CD8-positive, alpha-beta memory T cell (primary cell): ENCODE data around the gene RINL. TPM values are rescaled to one million over a fixed set of nuclear protein-coding genes. Genes with fewer than 3 reads are reported as not detected.
"Not testable (repeated sequence)": the region's sequence is repeated elsewhere in the genome, so short reads cannot be mapped to it uniquely, and the experiment has no call there.

ENCODE experiments used
- CTCF ChIA-PET: fragments of 350-600 bp; sonication (Branson Sonifier 250); formaldehyde crosslinking; loops from one replicate; lab custom pipeline; 2021; ENCODE audit warnings: antibody characterized with exemption; lab: Charles Lee
- POLR2A ChIA-PET: fragments of 350-600 bp; sonication (Branson Sonifier 250); formaldehyde crosslinking; loops from one replicate; lab custom pipeline; 2021; ENCODE audit warnings: antibody characterized with exemption; lab: Charles Lee
- DNase-seq, 5 donors: peaks; one replicate each; pipeline versions ENCODE4 v3.0.0 to v3.0.0-alpha.2; 2020 to 2022; ENCODE audit warnings: mixed read lengths in 1 of 5
- H3K27ac ChIP-seq: one replicate; pipeline ENCODE4 v1.7.0; 2013; ENCODE audit warnings: low read depth, mild to moderate bottlenecking, low read length, moderate library complexity
- H3K27me3 ChIP-seq: 2 replicates; pipeline ENCODE4 v1.7.0; 2013; ENCODE audit warnings: low read length, mild to moderate bottlenecking; ENCODE audit not compliant: insufficient read depth, poor library complexity, severe bottlenecking
- H3K36me3 ChIP-seq: 2 replicates; pipeline ENCODE4 v1.7.0; 2013; ENCODE audit warnings: mild to moderate bottlenecking, low read length, moderate library complexity; ENCODE audit not compliant: insufficient read depth
- H3K4me1 ChIP-seq: 2 replicates; pipeline ENCODE4 v1.7.0; 2013; ENCODE audit warnings: mild to moderate bottlenecking, low read length, moderate library complexity; ENCODE audit not compliant: insufficient read depth
- H3K4me3 ChIP-seq: 2 replicates; pipeline ENCODE4 v1.7.0; 2013; ENCODE audit warnings: mild to moderate bottlenecking, low read length
- H3K9me3 ChIP-seq: 2 replicates; pipeline ENCODE4 v1.7.0; 2013; ENCODE audit warnings: mild to moderate bottlenecking, low read length
- H3K27ac Mint-ChIP-seq, 8 donors: one replicate each; pipeline ENCODE4 v1.8.0; 2020 to 2021; ENCODE audit warnings: mixed read lengths in 8 of 8, mild to moderate bottlenecking in 6 of 8, inconsistent platforms in 3 of 8, moderate library complexity in 3 of 8
- H3K27me3 Mint-ChIP-seq, 2 donors: one replicate each; pipeline ENCODE4 v1.8.0; 2020 to 2021; ENCODE audit warnings: mixed read lengths in 2 of 2, mild to moderate bottlenecking in 1 of 2, moderate library complexity in 1 of 2
- H3K36me3 Mint-ChIP-seq, 3 donors: one replicate each; pipeline ENCODE4 v1.8.0; 2020 to 2021; ENCODE audit warnings: mixed read lengths in 3 of 3, inconsistent platforms in 1 of 3, mild to moderate bottlenecking in 1 of 3
- H3K4me1 Mint-ChIP-seq, 3 donors: one replicate each; pipeline ENCODE4 v1.8.0; 2020 to 2021; ENCODE audit warnings: mixed read lengths in 3 of 3, inconsistent platforms in 1 of 3, mild to moderate bottlenecking in 1 of 3
- H3K4me3 Mint-ChIP-seq, 7 donors: one replicate each; pipeline ENCODE4 v1.8.0; 2020 to 2021; ENCODE audit warnings: mixed read lengths in 7 of 7, mild to moderate bottlenecking in 6 of 7, moderate library complexity in 4 of 7, inconsistent platforms in 2 of 7
- H3K9me3 Mint-ChIP-seq, 5 donors: one replicate each; pipeline ENCODE4 v1.8.0; 2020 to 2022; ENCODE audit warnings: mixed read lengths in 5 of 5, mild to moderate bottlenecking in 3 of 5, moderate library complexity in 2 of 5, inconsistent platforms in 1 of 5
- polyA plus RNA-seq: library from polyadenylated mRNA; unstranded; fragments of 300-500 nt; fragmentation: Illumina TruSeq; gene quantifications from one replicate; pipeline ENCODE4 v1.2.3, GENCODE V29; 2021
- total RNA-seq, 2 experiments: library from RNA; stranded (reverse); gene quantifications; one replicate each; pipeline ENCODE4 v1.2.3, GENCODE V29; 2021

The RINL gene
- total and polyA plus RNA-seq, 3 experiments from 2014 or later, result 42.6 to 85.4 (median 82.3) TPM

GRCh38 chr19:38859631-38860204, 18.4 kb downstream of the RINL start:
- DNase-seq, H3K4me3 Mint-ChIP-seq, H3K36me3 ChIP-seq, H3K27me3 Mint-ChIP-seq, H3K9me3 Mint-ChIP-seq, H3K36me3 Mint-ChIP-seq, H3K27ac ChIP-seq, H3K9me3 ChIP-seq, H3K4me3 ChIP-seq, H3K27me3 ChIP-seq, CTCF ChIA-PET: not testable (repeated sequence)
- Mint-ChIP-seq H3K27ac (peak overlapping the region in 1 of 8 donors; percentile 61), H3K4me1 (peaks cover 30 to 40% (median 32%) of the 10 kb centered on the region in 3 donors)
- peaks cover 19% of the 10 kb centered on the region for H3K4me1 ChIP-seq
- POLR2A ChIA-PET, result interaction anchor here (0.6 to 1.2 kb wide), 2 partner anchors 9 to 435 kb away, joined by 3 to 7 read pairs; no protein-coding TSS in a partner anchor

- Mint-ChIP-seq H3K9me3 (peaks cover 0 to 2% (median 0%) of the 10 kb centered on the region in 5 donors), H3K27me3 (peaks cover 0 to 4% of the 10 kb centered on the region in 2 donors), H3K4me1 (peaks cover 26 to 34% (median 27%) of the 10 kb centered on the region in 3 donors), H3K27ac (peak overlapping the region in 7 of 8 donors; percentile 76 to 99 (median 91)), H3K4me3 (peak overlapping the region in 6 of 7 donors; percentile 37 to 69 (median 60)), H3K36me3 (peaks cover 0 to 2% (median 0%) of the 10 kb centered on the region in 3 donors)
- H3K36me3 ChIP-seq, result no peaks in the 10 kb centered on the region
- peaks cover 21% of the 10 kb centered on the region for H3K4me1 ChIP-seq
- CTCF ChIA-PET, result interaction anchor here (0.7 to 2.4 kb wide), 6 partner anchors 12 to 197 kb away, joined by 3 to 10 read pairs (median 4); no protein-coding TSS in a partner anchor
- no peaks in the 10 kb centered on the region for H3K27me3 ChIP-seq
- H3K4me3 ChIP-seq, result no peak overlapping the region
- DNase-seq, result no peak
- H3K27ac ChIP-seq, result no peak overlapping the region
- POLR2A ChIA-PET, result interaction anchor here (0.6 to 0.7 kb wide), 2 partner anchors 73 to 1348 kb away, joined by 3 to 5 read pairs; no protein-coding TSS in a partner anchor
- H3K9me3 ChIP-seq, result no peaks in the 10 kb centered on the region
These were observed 21.3 kb downstream of the RINL start for GRCh38 chr19:38856813-38857212.

GRCh38 chr19:38855751-38856150, 22.3 kb downstream of the RINL start:
- H3K36me3 ChIP-seq, DNase-seq, CTCF ChIA-PET, H3K9me3 ChIP-seq, H3K4me3 ChIP-seq, H3K4me3 Mint-ChIP-seq, H3K27ac Mint-ChIP-seq, POLR2A ChIA-PET, H3K27ac ChIP-seq, H3K27me3 Mint-ChIP-seq, H3K9me3 Mint-ChIP-seq, H3K27me3 ChIP-seq: not testable (repeated sequence)
- peaks cover 30% of the 10 kb centered on the region for H3K4me1 ChIP-seq
- Mint-ChIP-seq H3K36me3 (peaks cover 0 to 11% (median 0%) of the 10 kb centered on the region in 3 donors), H3K4me1 (peaks cover 33 to 42% (median 38%) of the 10 kb centered on the region in 3 donors)

GRCh38 chr19:38854961-38855360, 23.1 kb downstream of the RINL start:
- H3K27me3 Mint-ChIP-seq, H3K36me3 ChIP-seq, H3K9me3 Mint-ChIP-seq, POLR2A ChIA-PET, H3K27me3 ChIP-seq, H3K9me3 ChIP-seq, DNase-seq, H3K4me3 ChIP-seq, H3K27ac ChIP-seq, CTCF ChIA-PET: not testable (repeated sequence)
- H3K4me3 Mint-ChIP-seq, result peak overlapping the region in 2 of 7 donors; percentile 38 to 49
- peaks cover 31% of the 10 kb centered on the region for H3K4me1 ChIP-seq
- peak overlapping the region in 1 of 8 donors; percentile 51 for H3K27ac Mint-ChIP-seq
- H3K4me1 Mint-ChIP-seq, result peaks cover 35 to 44% (median 40%) of the 10 kb centered on the region in 3 donors
- peaks cover 0 to 13% (median 0%) of the 10 kb centered on the region in 3 donors for H3K36me3 Mint-ChIP-seq

- no peak for DNase-seq
- ChIA-PET CTCF (interaction anchor here (0.8 to 4.2 kb wide), 8 partner anchors 8 to 77 kb away, joined by 3 to 38 read pairs (median 6); partner anchors contain the start of genes MRPS12, RINL and SARS2), POLR2A (interaction anchor here (0.6 to 4.8 kb wide), 8 partner anchors 11 to 84 kb away, joined by 3 to 59 read pairs (median 6); partner anchors contain the start of genes ECH1, MRPS12, RINL and SARS2)
- peak overlapping the region; percentile 89 for H3K4me3 ChIP-seq
- peak overlapping the region; percentile 97 for H3K27ac ChIP-seq
- Mint-ChIP-seq H3K4me3 (peak overlapping the region; percentile 87 to 96 (median 94)), H3K36me3 (peaks cover 3 to 26% (median 5%) of the 10 kb centered on the region in 3 donors), H3K27ac (peak overlapping the region; percentile 78 to 99 (median 96)), H3K27me3 (peaks cover 0 to 15% of the 10 kb centered on the region in 2 donors), H3K4me1 (peaks cover 44 to 55% (median 50%) of the 10 kb centered on the region in 3 donors), H3K9me3 (peaks cover 0 to 2% (median 0%) of the 10 kb centered on the region in 5 donors)
- H3K36me3 ChIP-seq, result peaks cover 9% of the 10 kb centered on the region
- H3K9me3 ChIP-seq, result no peaks in the 10 kb centered on the region
- H3K27me3 ChIP-seq, result no peaks in the 10 kb centered on the region
- peaks cover 40% of the 10 kb centered on the region for H3K4me1 ChIP-seq
These were observed 24.9 kb downstream of the RINL start for GRCh38 chr19:38853214-38853613.

GRCh38 chr19:38852231-38853044, 25.6 kb downstream of the RINL start:
- H3K36me3 Mint-ChIP-seq, result peaks cover 3 to 33% (median 6%) of the 10 kb centered on the region in 3 donors
- Histone ChIP-seq H3K36me3 (peaks cover 15% of the 10 kb centered on the region), H3K9me3 (no peaks in the 10 kb centered on the region), H3K27me3 (no peaks in the 10 kb centered on the region), H3K4me1 (peaks cover 43% of the 10 kb centered on the region), H3K27ac (peak overlapping the region; percentile 97), H3K4me3 (peak overlapping the region; percentile 89)
- H3K4me1 Mint-ChIP-seq, result peaks cover 49 to 59% (median 54%) of the 10 kb centered on the region in 3 donors
- peaks cover 0 to 15% of the 10 kb centered on the region in 2 donors for H3K27me3 Mint-ChIP-seq
- DNase-seq, result peak; percentile 48 to 84 (median 54)
- peaks cover 0 to 2% (median 0%) of the 10 kb centered on the region in 5 donors for H3K9me3 Mint-ChIP-seq
- H3K4me3 Mint-ChIP-seq, result peak overlapping the region; percentile 87 to 96 (median 94)
- CTCF ChIA-PET, result interaction anchor here (0.8 to 4.2 kb wide), 9 partner anchors 9 to 78 kb away, joined by 3 to 38 read pairs (median 7); partner anchors contain the start of genes MRPS12, RINL and SARS2
- POLR2A ChIA-PET, result interaction anchor here (0.6 to 4.8 kb wide), 9 partner anchors 11 to 166 kb away, joined by 3 to 59 read pairs (median 6); partner anchors contain the start of genes ECH1, MRPS12, RINL and SARS2
- H3K27ac Mint-ChIP-seq, result peak overlapping the region; percentile 78 to 99 (median 96)

- peak overlapping the region; percentile 78 to 100 (median 98) for H3K27ac Mint-ChIP-seq
- ChIA-PET CTCF (interaction anchor here (1.1 to 4.2 kb wide), 6 partner anchors 9 to 78 kb away, joined by 4 to 38 read pairs (median 8); partner anchors contain the start of genes MRPS12 and SARS2), POLR2A (interaction anchor here (0.6 to 4.8 kb wide), 11 partner anchors 9 to 400 kb away, joined by 3 to 59 read pairs (median 6); partner anchors contain the start of genes ECH1, EIF3K, MRPS12 and NFKBIB)
- Histone ChIP-seq H3K36me3 (peaks cover 22% of the 10 kb centered on the region), H3K4me1 (peaks cover 44% of the 10 kb centered on the region), H3K9me3 (no peaks in the 10 kb centered on the region), H3K27ac (peak overlapping the region; percentile 97), H3K27me3 (no peaks in the 10 kb centered on the region), H3K4me3 (peak overlapping the region; percentile 94)
- peak; percentile 86 to 92 (median 86) for DNase-seq
- peaks cover 3 to 40% (median 8%) of the 10 kb centered on the region in 3 donors for H3K36me3 Mint-ChIP-seq
- peaks cover 0 to 15% of the 10 kb centered on the region in 2 donors for H3K27me3 Mint-ChIP-seq
- peak overlapping the region; percentile 60 to 97 (median 94) for H3K4me3 Mint-ChIP-seq
- H3K9me3 Mint-ChIP-seq, result peaks cover 0 to 2% (median 0%) of the 10 kb centered on the region in 5 donors
- peaks cover 49 to 59% (median 54%) of the 10 kb centered on the region in 3 donors for H3K4me1 Mint-ChIP-seq
These were observed 26.3 kb downstream of the RINL start for GRCh38 chr19:38851622-38852230.
